ENCODE measurements around the gene ADAMTS17.

DNA sequence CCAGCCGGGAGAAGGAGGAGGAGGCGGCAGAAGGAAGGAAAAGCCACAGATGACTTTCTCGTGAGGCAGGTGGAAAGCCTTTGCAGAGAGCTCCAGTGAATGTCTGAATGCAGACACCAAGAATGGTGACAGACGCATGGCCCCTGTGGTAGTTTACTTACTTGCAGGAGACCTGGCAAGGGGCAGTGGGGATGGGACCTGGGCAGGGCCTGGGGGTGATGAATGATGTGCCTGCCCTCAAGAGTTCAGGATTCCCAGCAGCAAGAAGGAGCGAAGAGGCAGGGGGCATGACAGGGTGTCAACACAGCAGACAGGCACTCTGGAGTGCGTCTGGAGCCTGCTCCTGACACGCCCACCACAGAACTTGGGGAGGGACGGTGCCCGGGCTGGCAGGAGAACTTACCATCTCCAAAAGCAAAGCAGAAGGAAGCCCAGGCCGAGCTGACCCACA lies 348.1 kb downstream of the ADAMTS17 start:
- TF ChIP-seq POLR2A (IDR thresholded peaks at IDR 0.05; ENCODE audit: low read depth, low read length): no peak
- no peak for TF ChIP-seq POLR2AphosphoS5 (IDR thresholded peaks at IDR 0.05; ENCODE audit: low read depth, low read length)
